GM12864 (cell line): ENCODE measurements around the gene PARP11.

Experiments
- DNase-seq: peaks from one replicate; pipeline ENCODE4 v3.0.0-alpha.2; 2011; ENCODE audit warnings: low read depth
- H3K4me3 ChIP-seq: 2 replicates; pipeline ENCODE4 v1.5.1; 2011; ENCODE audit warnings: mild to moderate bottlenecking, low read depth, low read length, control low read depth
- CTCF ChIP-seq: IDR thresholded peaks from 2 replicates; pipeline ENCODE4 v1.5.1; 2011; ENCODE audit warnings: low read depth, mild to moderate bottlenecking, moderate library complexity, low read length, control low read depth, inconsistent platforms; ENCODE audit errors: missing control alignments

Gene PARP11

DNA sequence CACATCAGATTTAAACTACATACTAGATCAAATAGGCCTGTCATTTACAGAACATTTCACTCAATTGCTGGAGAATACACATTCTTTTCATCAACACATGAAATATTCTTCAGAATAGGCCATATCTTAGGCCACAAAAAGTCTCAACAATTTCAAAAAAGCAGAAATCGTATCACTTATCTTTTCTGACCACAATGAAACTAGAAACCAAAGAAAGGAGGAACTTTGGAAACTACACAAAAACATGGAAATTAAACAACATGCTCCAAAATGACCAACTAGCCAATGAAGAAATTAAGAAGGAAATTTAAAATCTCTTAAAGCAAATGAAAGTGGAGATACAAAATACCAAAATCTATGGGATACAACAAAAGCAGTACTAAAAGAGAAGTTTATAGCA is 35.1 kb downstream of the PARP11 start:
- no peak for TF ChIP-seq CTCF
- no peak for DNase-seq
- H3K4me3 ChIP-seq, result no peak overlapping the region

DNA sequence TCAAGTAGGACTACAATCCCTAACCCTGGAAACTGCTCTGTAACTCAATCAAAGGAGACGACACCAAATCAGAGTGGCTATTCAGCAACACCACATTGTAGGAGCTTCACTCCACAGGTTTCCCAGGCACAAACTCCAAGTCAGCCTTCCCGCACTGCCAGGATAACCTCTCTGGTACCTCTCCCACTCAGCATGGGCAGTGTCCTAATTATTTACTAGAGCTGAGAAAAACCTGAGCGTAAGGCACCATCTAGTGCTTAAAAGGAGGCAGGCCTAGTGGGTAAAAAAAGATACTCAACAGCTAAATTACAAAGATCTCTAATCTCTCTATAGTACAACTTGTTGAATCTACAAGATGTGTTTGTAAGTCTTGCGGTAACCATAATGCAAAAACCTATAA is 36.1 kb downstream of the PARP11 start:
- TF ChIP-seq CTCF, result peak; percentile 40
- no peak overlapping the region for H3K4me3 ChIP-seq
- no peak for DNase-seq

DNA sequence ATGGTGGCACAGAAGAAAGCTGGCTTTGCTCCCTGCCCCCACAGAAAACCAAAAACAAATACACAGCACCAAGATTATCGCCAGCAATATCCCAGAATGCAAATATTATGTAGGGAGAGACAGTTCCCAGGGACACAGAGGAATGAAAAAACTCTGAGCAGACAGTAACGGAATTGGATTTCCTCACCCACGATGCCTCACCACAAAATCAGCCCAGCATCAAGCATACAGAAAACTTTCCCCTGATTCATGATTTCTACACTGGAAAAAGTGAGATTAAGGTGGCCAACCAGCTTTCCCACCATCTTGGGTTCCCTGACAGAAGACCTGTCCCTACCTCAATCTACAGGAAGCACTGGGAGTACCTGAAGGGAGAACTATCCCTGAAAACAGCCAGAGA is 36.6 kb downstream of the PARP11 start:
- H3K4me3 ChIP-seq, result no peak overlapping the region
- TF ChIP-seq CTCF, result no peak
- DNase-seq, result no peak

DNA sequence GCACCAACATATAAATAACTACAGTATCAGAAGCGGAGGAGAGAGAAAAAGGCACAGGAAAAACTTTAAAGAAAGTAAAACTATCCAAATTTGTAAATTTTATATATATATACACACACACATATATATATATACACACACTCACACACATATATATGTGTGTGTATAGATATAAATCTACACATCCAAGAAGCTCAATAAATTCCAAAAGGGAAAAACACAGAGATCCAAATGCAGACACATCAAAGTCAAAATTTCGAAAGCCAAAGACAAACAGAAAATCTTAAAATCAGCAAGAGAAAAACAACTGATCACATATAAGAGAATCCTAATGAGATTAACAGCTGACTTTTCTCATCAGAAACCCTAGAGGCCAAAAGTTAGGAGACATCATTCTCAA is 37.3 kb downstream of the PARP11 start:
- no peak for TF ChIP-seq CTCF
- no peak for DNase-seq
- H3K4me3 ChIP-seq, result no peak overlapping the region

GRCh38 chr12:3834774-3835173 is 38.4 kb downstream of the PARP11 start:
- no peak overlapping the region for H3K4me3 ChIP-seq
- TF ChIP-seq CTCF, result no peak
- DNase-seq, result no peak

GRCh38 chr12:3833670-3834310 is 39.4 kb downstream of the PARP11 start:
- DNase-seq, result no peak
- no peak for TF ChIP-seq CTCF
- no peak overlapping the region for H3K4me3 ChIP-seq

GRCh38 chr12:3832738-3833137 is 40.5 kb downstream of the PARP11 start:
- DNase-seq, result no peak
- no peak overlapping the region for H3K4me3 ChIP-seq
- TF ChIP-seq CTCF, result no peak
